Heart left ventricle (tissue), 16 donors: ENCODE measurements around the gene AFF3. TPM values are rescaled to one million over a fixed set of nuclear protein-coding genes. Genes with fewer than 3 reads are reported as not detected.

ENCODE experiments used
- ATAC-seq, 4 donors: fragments of 200-7000 bp; cut with Tn5 transposase; one replicate each; pipeline ENCODE4 v1.9.1; 2020 to 2022; ENCODE audit warnings: moderate library complexity in 4 of 4, mild to moderate bottlenecking in 3 of 4, moderate number of reproducible peaks in 1 of 4
- DNase-seq, 5 donors: peaks; one replicate each; pipeline ENCODE4 v3.0.0-alpha.2; 2020
- H3K27ac ChIP-seq, 12 donors: fragments of 200-600 bp; sonication (generic) in 4 of 12; one replicate each; pipeline versions ENCODE4 v1.5.0 to v1.8.0; 2016 to 2022; ENCODE audit warnings: mild to moderate bottlenecking in 2 of 12
- H3K27me3 ChIP-seq, 9 donors: fragments of 200-600 bp; sonication (generic) in 2 of 9; one replicate each; pipeline versions ENCODE4 v1.5.1 to v1.8.0; 2016 to 2022; ENCODE audit warnings: mild to moderate bottlenecking in 3 of 9
- H3K36me3 ChIP-seq, 9 donors: fragments of 200-600 bp; sonication (generic) in 2 of 9; one replicate each; pipeline versions ENCODE4 v1.5.0 to v1.8.0; 2018 to 2022; ENCODE audit warnings: mild to moderate bottlenecking in 2 of 9
- H3K4me1 ChIP-seq, 12 donors: fragments of 200-600 bp; sonication (generic) in 4 of 12; one replicate each; pipeline versions ENCODE4 v1.5.0 to v1.8.0; 2016 to 2022; ENCODE audit warnings: mild to moderate bottlenecking in 3 of 12
- H3K4me3 ChIP-seq, 12 donors: fragments of 200-600 bp; sonication (generic) in 4 of 12; one replicate each; pipeline versions ENCODE4 v1.5.0 to v1.8.0; 2017 to 2022; ENCODE audit warnings: mild to moderate bottlenecking in 9 of 12, moderate library complexity in 4 of 12
- H3K9me3 ChIP-seq, 12 donors: fragments of 200-600 bp; sonication (generic) in 4 of 12; one replicate each; pipeline versions ENCODE4 v1.5.0 to v1.8.0; 2016 to 2022; ENCODE audit warnings: mild to moderate bottlenecking in 1 of 12
- CTCF ChIP-seq, 12 donors: fragments of 200-600 bp; sonication (generic) in 4 of 12; IDR thresholded peaks; one replicate each; pipeline versions ENCODE4 v1.5.0 to v1.8.0; 2018 to 2022; ENCODE audit warnings: antibody characterized with exemption in 12 of 12, mild to moderate bottlenecking in 5 of 12
- POLR2A ChIP-seq, 2 donors: fragments of 450-650 bp; IDR thresholded peaks; one replicate each; pipeline ENCODE4 v1.6.1; 2017; ENCODE audit warnings: antibody characterized with exemption in 2 of 2, mild to moderate bottlenecking in 2 of 2, moderate library complexity in 2 of 2
- WGBS, 4 donors: extraction: QIAGEN DNeasy Blood & Tissue Kit in 2 of 4; methylation state at CpG; one replicate each; pipeline versions ENCODE4 v1.1.5 to v1.1.7; 2013 to 2018; 5-methylcytosine and 5-hydroxymethylcytosine counted together
- intact Hi-C, 10 donors: fragments of 100-400 bp; cut with DNase I; formaldehyde crosslinking; loops; one replicate each; pipeline versions ENCODE4 v1.11.1 to v1.14.2; 2022
- polyA plus RNA-seq, 2 donors: library from polyadenylated mRNA; stranded (reverse); fragments of 200-250 nt; gene quantifications; one replicate each; pipeline ENCODE4 v1.2.3, GENCODE V29; 2013
- total RNA-seq, 9 donors: library from RNA; depleted of rRNA in 2 of 9; stranded (reverse); fragments of >200 nt in 2 of 9; fragmentation: NEBNext Ultra II Directional in 3 of 9; extraction: Animal tissue kit (Norgen Biotek cat#: 25700) in 3 of 9; gene quantifications; one replicate each; pipeline versions ENCODE4 v1.1.0 to v1.2.4, GENCODE V29; 2016 to 2023
- donor health status: ischemic (EF 13 %, LVEDD 7.1; RV severe dilation, severe dysfunction).
- donor health status: healthy with polysubstance abuse.
- donor health status: DM: no; HTN: yes; CAD: no.
- donor health status: DM: no; HTN: no; CAD: no.
- donor health status: ischemic (EF 25% LVEDD 6.9; RV normal size, moderate dysfunction).
- donor health status: ischemic (EF 25% LVEDD 5.7; RV mildly dilated, moderate dysfunction).
- donor health status: healthy.
- donor health status: DM: yes; HTN: yes; CAD: no.
- donor health status: ischemic (EF 35%, LVEDD 5.7; RV mildly dilated, moderate dysfunction).
- donor health status: nonischemic (EF 11% LVEDD 7.7; RV severe dilation, severe dysfunction).
- donor health status: DM: yes; HTN: yes; CAD: no.
- donor health status: PGD.
- donor health status: ischemic (EF 29% LVEDD 5.4; RV normal size, mild dysfunction).
- donor health status: nonischemic (EF 23%, LVEDD 6.1; RV moderate dilation, normal function).

Gene AFF3
- total and polyA plus RNA-seq, 11 donors, result 1.3 to 15.5 (median 4.7) TPM

GRCh38 chr2:99863903-99864270 is 278.5 kb downstream of the AFF3 start:
- Histone ChIP-seq H3K36me3 (no peaks in the 10 kb centered on the region), H3K9me3 (no peaks in the 10 kb centered on the region), H3K4me3 (no peak overlapping the region), H3K4me1 (peaks cover 0 to 34% (median 15%) of the 10 kb centered on the region in 12 donors), H3K27me3 (no peaks in the 10 kb centered on the region), H3K27ac (no peak overlapping the region)
- intact Hi-C loops, result no loop called here
- no peak for TF ChIP-seq POLR2A (IDR thresholded peaks at IDR 0.05)
- no peak for TF ChIP-seq CTCF (IDR thresholded peaks at IDR 0.05)
- WGBS, 4 donors, result 79 to 88% (median 86%) methylated on average over 2 of the region's 2 CpGs
- ATAC-seq, result no peak
- no peak for DNase-seq

DNA sequence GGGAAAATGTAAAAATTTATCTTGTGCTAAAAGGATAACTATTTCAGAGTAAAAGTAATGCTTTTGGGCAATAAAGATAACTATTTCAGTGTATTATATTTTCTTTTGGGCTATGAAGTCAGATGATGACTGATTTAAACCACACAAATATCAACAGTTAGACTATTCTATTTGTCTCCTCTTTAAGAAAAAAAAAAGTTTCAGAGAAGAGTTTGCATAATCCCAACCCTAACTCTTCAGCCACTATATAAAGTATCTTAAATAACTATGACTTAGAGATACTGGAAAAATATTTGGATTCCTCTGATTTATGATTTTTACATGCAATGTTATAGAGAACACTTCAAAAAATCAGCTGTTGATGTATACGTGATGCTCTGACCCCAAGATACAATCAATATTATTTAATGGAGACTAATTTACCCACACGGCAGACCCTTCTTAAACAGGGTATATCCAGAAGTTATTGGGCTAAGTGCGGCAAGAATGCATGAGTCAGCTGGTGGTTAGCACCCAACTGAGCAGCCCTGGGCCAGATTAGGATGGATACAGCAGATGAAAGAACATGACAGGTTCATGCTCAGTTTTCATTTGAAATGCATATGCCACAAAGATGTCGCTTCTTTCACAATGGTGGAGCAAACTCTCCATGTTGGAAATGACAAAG is 279.0 kb downstream of the AFF3 start:
- intact Hi-C loops, result no loop called here
- H3K27me3 ChIP-seq, result no peaks in the 10 kb centered on the region
- DNase-seq (no peak), ATAC-seq (no peak)
- TF ChIP-seq POLR2A (IDR thresholded peaks at IDR 0.05) (no peak), CTCF (IDR thresholded peaks at IDR 0.05) (no peak)
- no peaks in the 10 kb centered on the region for H3K36me3 ChIP-seq
- H3K4me3 ChIP-seq, result no peak overlapping the region
- peaks cover 0 to 34% (median 15%) of the 10 kb centered on the region in 12 donors for H3K4me1 ChIP-seq
- 95 to 98% (median 96%) methylated on average over 4 of the region's 4 CpGs for WGBS, 4 donors
- no peak overlapping the region for H3K27ac ChIP-seq
- no peaks in the 10 kb centered on the region for H3K9me3 ChIP-seq

- Histone ChIP-seq H3K36me3 (no peaks in the 10 kb centered on the region), H3K27me3 (no peaks in the 10 kb centered on the region), H3K27ac (no peak overlapping the region), H3K9me3 (no peaks in the 10 kb centered on the region), H3K4me1 (peaks cover 0 to 34% (median 15%) of the 10 kb centered on the region in 12 donors), H3K4me3 (no peak overlapping the region)
- 40 to 59% (median 49%) methylated on average over 3 of the region's 3 CpGs for WGBS, 4 donors
- intact Hi-C loops, result no loop called here
- DNase-seq (no peak), ATAC-seq (no peak)
- TF ChIP-seq POLR2A (IDR thresholded peaks at IDR 0.05) (no peak), CTCF (IDR thresholded peaks at IDR 0.05) (no peak)
These were observed 279.8 kb downstream of the AFF3 start for GRCh38 chr2:99862566-99862965.

GRCh38 chr2:99861376-99861760 is 281.0 kb downstream of the AFF3 start:
- DNase-seq (no peak), ATAC-seq (no peak)
- intact Hi-C loops, result no loop called here
- Histone ChIP-seq H3K4me3 (no peak overlapping the region), H3K27me3 (no peaks in the 10 kb centered on the region), H3K36me3 (no peaks in the 10 kb centered on the region), H3K9me3 (peaks cover 0 to under 1% (median 0%) of the 10 kb centered on the region in 12 donors), H3K4me1 (peaks cover 0 to 34% (median 15%) of the 10 kb centered on the region in 12 donors), H3K27ac (no peak overlapping the region)
- 49 to 62% (median 57%) methylated on average over 2 of the region's 2 CpGs for WGBS, 4 donors
- TF ChIP-seq CTCF (IDR thresholded peaks at IDR 0.05) (no peak), POLR2A (IDR thresholded peaks at IDR 0.05) (no peak)
